DND-41 (cell line): Measurements from ENCODE around the gene TNNT2.

Experiments
- ATAC-seq: fragments of 200-7000 bp; cut with Tn5 transposase; 3 replicates; pipeline ENCODE4 v1.9.1; 2021; ENCODE audit warnings: low read depth; ENCODE audit not compliant: insufficient read depth
- DNase-seq: peaks from one replicate; pipeline ENCODE4 v3.0.0-alpha.2; 2020
- H2AFZ ChIP-seq: 2 replicates; pipeline ENCODE4 v1.6.0; 2012; ENCODE audit warnings: low read depth, low read length
- H3K27ac ChIP-seq: 2 replicates; pipeline ENCODE4 v1.5.1; 2012; ENCODE audit warnings: low read length, inconsistent platforms
- H3K27me3 ChIP-seq: fragments of 200-600 bp; sonication (generic); 2 replicates; pipeline ENCODE4 v1.6.0; 2012; ENCODE audit warnings: low read length, mild to moderate bottlenecking, inconsistent platforms; ENCODE audit not compliant: insufficient read depth, poor library complexity
- H3K36me3 ChIP-seq: 2 replicates; pipeline ENCODE4 v1.5.1; 2012; ENCODE audit warnings: low read length, inconsistent platforms; ENCODE audit not compliant: insufficient read depth
- H3K4me1 ChIP-seq: 2 replicates; pipeline ENCODE4 v1.5.1; 2012; ENCODE audit warnings: mild to moderate bottlenecking, low read length; ENCODE audit not compliant: insufficient read depth
- H3K4me2 ChIP-seq: 2 replicates; pipeline ENCODE4 v1.6.0; 2012; ENCODE audit warnings: mild to moderate bottlenecking, moderate library complexity, low read length, inconsistent platforms; ENCODE audit not compliant: insufficient read depth
- H3K4me3 ChIP-seq, 2 experiments: fragments of 200-600 bp in 1 of 2; shearing (Covaris generic) in 1 of 2; 2 replicates each; pipeline ENCODE4 v1.5.1; 2012 to 2016; ENCODE audit warnings: inconsistent platforms in 2 of 2, low read length in 2 of 2, mild to moderate bottlenecking in 2 of 2, low read depth in 1 of 2, moderate library complexity in 1 of 2
- H3K79me2 ChIP-seq: 2 replicates; pipeline ENCODE4 v1.6.0; 2012; ENCODE audit warnings: low read length, inconsistent platforms; ENCODE audit not compliant: insufficient read depth
- H3K9ac ChIP-seq: 2 replicates; pipeline ENCODE4 v1.6.0; 2012; ENCODE audit warnings: low read depth, mild to moderate bottlenecking, inconsistent platforms, low read length, moderate library complexity
- H3K9me3 ChIP-seq: 2 replicates; pipeline ENCODE4 v1.5.1; 2012; ENCODE audit warnings: low read length, moderate library complexity, mild to moderate bottlenecking, inconsistent platforms; ENCODE audit not compliant: insufficient read depth, severe bottlenecking
- H4K20me1 ChIP-seq: 2 replicates; pipeline ENCODE4 v1.6.0; 2012; ENCODE audit warnings: low read length; ENCODE audit not compliant: insufficient read depth
- EZH2 ChIP-seq: IDR thresholded peaks from 3 replicates; pipeline ENCODE4 v1.6.1; 2012; ENCODE audit warnings: borderline replicate concordance, low read depth, mild to moderate bottlenecking, moderate library complexity, low read length, inconsistent platforms; ENCODE audit not compliant: severe bottlenecking
- TF ChIP-seq, protein P1 (sequence below): IDR thresholded peaks from 2 replicates; pipeline ENCODE4 v1.5.1; 2012; ENCODE audit warnings: borderline replicate concordance, low read length, moderate library complexity, mild to moderate bottlenecking; ENCODE audit not compliant: poor library complexity, severe bottlenecking; ENCODE audit errors: extremely low read depth

TNNT2 gene

DNA sequence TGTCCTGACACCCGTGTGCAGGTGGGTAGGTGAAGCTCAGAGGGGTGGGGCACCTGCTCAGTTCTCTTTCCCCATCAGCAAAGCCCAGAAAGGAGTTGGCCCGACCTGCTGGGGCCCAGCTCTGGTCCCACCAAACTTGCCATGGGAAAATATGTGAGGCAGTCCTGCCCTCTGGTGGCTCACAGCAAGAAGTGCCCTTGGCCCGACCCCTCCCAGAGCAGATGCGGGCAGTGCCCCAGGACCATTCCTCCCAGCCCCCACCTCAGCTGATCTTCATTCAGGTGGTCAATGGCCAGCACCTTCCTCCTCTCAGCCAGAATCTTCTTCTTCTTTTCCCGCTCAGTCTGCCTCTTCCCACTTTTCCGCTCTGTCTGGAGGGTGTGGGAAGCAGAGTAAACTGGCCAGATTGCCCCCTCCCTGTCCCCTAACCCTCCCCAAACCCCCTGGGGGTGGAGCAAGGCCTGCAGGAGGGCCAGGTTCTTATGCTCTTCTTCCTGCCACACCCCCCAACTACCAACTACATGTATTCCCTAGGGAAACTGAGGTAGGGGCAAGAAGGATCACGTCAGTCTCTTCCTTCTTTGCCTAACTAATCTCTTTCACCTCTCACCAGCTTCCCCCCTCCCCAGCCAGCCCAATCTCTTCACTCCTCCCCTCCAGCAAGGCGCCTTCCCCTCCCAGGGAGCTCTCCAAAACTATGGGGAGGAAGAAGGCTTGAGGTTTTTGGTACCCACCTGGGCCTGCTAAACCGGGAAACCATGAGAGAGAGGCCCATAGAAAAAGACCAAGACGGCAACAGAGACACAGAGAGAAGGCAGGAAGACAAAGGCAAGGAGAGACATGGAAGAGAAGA is 15.6 kb downstream of the TNNT2 start:
- Histone ChIP-seq H3K4me2 (no peak overlapping the region), H3K27ac (no peak overlapping the region), H3K27me3 (no peaks in the 10 kb centered on the region), H3K9ac (no peak overlapping the region), H3K36me3 (no peaks in the 10 kb centered on the region), H2AFZ (no peak overlapping the region), H3K4me1 (no peaks in the 10 kb centered on the region), H3K9me3 (no peaks in the 10 kb centered on the region), H3K79me2 (no peaks in the 10 kb centered on the region), H3K4me3 (no peak overlapping the region), H4K20me1 (peaks cover 5% of the 10 kb centered on the region)
- TF ChIP-seq EZH2, result no peak
- TF ChIP-seq, protein P1, sequence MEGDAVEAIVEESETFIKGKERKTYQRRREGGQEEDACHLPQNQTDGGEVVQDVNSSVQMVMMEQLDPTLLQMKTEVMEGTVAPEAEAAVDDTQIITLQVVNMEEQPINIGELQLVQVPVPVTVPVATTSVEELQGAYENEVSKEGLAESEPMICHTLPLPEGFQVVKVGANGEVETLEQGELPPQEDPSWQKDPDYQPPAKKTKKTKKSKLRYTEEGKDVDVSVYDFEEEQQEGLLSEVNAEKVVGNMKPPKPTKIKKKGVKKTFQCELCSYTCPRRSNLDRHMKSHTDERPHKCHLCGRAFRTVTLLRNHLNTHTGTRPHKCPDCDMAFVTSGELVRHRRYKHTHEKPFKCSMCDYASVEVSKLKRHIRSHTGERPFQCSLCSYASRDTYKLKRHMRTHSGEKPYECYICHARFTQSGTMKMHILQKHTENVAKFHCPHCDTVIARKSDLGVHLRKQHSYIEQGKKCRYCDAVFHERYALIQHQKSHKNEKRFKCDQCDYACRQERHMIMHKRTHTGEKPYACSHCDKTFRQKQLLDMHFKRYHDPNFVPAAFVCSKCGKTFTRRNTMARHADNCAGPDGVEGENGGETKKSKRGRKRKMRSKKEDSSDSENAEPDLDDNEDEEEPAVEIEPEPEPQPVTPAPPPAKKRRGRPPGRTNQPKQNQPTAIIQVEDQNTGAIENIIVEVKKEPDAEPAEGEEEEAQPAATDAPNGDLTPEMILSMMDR, result peak; percentile 92
- DNase-seq (peak; percentile 60), ATAC-seq (peak; percentile 89)

DNA sequence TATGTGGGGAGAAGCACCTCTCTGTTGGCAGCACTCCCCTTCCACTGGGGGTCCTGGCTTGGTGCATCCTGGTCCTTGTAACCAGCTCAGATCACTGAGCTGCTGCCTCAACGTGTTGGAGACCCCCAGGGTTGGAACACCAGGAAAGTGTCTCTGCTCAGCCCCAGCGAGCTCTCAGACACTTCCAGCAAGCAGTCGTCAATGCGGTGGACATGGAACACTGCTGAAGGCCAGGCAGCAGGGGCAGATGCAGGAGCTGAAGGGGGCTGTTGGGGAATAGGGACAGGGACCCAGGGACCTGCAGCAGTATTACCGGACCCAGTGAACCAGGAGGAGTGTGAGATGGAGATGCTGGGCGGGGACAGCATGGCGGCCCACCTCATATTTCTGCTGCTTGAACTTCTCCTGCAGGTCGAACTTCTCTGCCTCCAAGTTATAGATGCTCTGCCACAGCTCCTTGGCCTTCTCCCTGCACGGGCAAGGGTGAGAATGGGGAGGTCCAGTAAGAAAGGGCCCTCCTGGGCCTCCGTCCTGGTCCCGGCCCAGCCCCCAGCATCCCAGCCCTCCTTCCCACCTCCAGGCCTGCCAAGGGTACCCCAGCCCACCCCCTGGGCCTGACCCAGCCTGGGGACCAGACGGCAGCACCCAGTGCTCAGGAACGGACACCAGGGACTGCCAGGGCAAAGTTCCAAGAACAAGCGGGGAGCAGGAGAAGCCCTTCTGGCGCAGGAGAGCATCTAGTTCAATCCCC is 16.4 kb downstream of the TNNT2 start:
- no peaks in the 10 kb centered on the region for H4K20me1 ChIP-seq
- H3K79me2 ChIP-seq, result no peaks in the 10 kb centered on the region
- H3K4me1 ChIP-seq, result no peaks in the 10 kb centered on the region
- no peaks in the 10 kb centered on the region for H3K9me3 ChIP-seq
- DNase-seq, result no peak
- H3K4me2 ChIP-seq, result no peak overlapping the region
- H3K27ac ChIP-seq, result no peak overlapping the region
- no peaks in the 10 kb centered on the region for H3K27me3 ChIP-seq
- no peak overlapping the region for H3K4me3 ChIP-seq
- no peaks in the 10 kb centered on the region for H3K36me3 ChIP-seq
- H3K9ac ChIP-seq, result no peak overlapping the region
- TF ChIP-seq, protein P1, result no peak
- TF ChIP-seq EZH2, result no peak
- ATAC-seq, result no peak; the same call in 2 of the 3 replicates
- no peak overlapping the region for H2AFZ ChIP-seq

DNA sequence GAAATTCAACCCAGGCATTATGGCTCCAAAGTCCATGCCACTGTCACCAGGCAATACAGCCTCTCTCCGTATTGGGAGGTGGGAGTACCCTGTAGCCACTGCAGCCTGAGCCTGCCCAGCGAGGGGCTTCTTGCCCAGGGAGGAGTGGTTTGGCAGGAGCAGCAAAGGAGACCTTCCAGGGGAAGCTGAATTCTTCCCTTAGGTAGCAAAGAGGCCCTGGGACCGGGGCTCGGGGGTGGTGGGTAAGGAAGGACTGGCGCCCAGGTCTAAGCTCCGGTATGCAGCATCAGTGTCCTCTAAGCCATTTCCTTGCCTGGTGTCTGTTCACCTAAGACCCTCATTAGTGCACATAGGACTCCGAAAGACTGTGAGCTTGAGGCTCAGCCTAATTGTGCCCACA is 17.0 kb downstream of the TNNT2 start:
- H3K27me3 ChIP-seq, result no peaks in the 10 kb centered on the region
- DNase-seq (no peak), ATAC-seq (no peak)
- no peak overlapping the region for H3K9ac ChIP-seq
- no peaks in the 10 kb centered on the region for H3K9me3 ChIP-seq
- no peaks in the 10 kb centered on the region for H3K79me2 ChIP-seq
- no peaks in the 10 kb centered on the region for H3K4me1 ChIP-seq
- H4K20me1 ChIP-seq, result no peaks in the 10 kb centered on the region
- H3K27ac ChIP-seq, result no peak overlapping the region
- no peak overlapping the region for H3K4me3 ChIP-seq
- H3K36me3 ChIP-seq, result no peaks in the 10 kb centered on the region
- no peak overlapping the region for H2AFZ ChIP-seq
- TF ChIP-seq, protein P1, result no peak
- TF ChIP-seq EZH2, result no peak
- no peak overlapping the region for H3K4me2 ChIP-seq
